Hepatic stellate cell (primary cell): ENCODE data around the gene CD101.

ENCODE experiments used
- DNase-seq: peaks from one replicate; pipeline ENCODE4 v3.0.0; 2011; ENCODE audit warnings: low spot score

The CD101 gene

DNA sequence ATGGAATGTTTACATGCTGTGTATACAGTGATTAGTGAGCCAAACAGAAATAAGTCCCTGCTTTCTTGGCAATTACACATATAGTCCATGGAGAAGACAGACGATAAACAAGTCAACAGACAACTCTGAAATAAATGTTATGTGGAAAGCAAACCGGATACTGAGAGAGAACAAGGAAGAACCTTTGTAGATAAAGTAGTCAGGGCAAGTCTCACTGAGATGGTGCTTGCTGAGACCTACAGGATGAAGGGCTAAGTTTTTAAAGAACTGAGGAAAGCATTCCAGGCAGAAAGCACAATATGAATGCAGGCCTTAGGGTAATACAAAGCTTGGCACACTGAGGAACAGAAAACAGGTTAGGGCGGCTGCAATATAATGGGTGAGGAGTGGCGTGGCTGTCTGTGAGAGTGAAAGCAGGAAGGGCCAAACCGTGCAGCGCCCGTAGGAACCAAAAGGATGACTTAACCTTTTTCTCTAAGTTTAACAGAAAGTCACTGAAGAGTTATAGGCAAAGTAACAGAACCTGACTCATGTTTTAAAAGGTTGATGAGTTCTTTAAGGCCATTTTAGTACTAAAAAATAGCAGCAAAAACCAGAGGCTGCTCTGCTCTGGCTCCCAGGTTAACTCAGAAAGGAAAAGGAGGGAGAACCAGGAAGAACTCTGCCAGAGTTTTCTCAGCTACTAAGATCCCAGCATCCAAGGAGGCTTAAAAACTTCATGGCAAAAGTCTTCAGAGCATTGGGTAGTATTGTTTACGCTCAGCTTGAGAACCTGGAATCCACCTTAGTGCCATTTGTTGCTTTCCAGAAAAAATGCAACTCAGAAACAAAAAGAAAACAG, 49.9 kb downstream of the CD101 start:
- DNase-seq = no peak

DNA sequence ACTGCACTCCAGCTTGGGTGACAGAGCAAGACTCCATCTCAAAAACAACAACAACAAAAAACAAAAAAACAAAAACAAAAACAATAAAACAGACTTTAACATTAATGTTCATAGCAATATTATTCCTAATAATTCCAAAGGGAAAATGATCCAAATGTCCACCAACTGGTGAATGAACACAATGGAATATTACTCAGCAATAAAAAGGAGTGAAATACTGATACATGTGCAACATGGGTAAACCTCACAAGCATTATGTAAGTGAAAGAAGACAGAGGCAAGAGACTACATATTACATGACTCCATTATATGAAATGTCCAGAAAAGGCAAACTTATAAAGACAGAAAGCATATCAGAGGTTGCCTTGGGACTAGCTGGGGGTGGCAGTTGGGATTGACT, 52.5 kb downstream of the CD101 start:
- DNase-seq = no peak

DNA sequence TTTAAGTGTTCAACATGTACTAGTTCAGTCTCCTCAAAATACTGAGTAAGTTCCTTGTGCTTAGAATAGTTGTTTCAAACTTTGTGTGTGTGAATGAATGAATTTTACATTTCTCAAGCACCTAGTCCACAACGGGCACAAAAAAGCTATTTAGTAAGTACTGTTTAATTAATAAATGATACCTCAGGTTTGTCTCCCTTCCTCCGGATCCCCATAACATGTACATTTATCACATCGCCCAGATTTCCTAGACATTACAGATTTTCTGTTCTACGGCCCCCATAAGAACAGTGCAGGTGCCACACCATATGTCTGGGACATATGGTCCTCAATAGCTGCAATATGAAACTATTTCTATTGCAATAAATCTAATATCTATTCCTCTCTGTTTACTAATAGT, 57.2 kb downstream of the CD101 start:
- no peak for DNase-seq

DNA sequence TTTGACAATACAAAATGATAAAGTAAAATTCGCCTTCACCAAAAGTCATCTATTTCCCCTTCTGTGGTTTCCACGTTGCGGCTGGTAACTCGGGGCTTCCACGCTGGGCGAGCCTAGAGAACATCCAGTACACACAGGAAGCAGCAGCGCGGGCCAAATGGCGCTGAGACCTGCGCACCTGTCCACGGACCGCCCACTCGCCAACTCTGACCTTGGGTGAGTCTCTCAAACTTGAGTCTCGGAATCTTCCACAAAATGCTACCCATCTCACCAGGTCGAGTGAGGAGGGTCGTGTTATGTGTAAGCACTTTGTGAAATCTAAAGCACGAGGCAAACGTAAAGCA, 57.7 kb downstream of the CD101 start:
- DNase-seq = peak; percentile 3

DNA sequence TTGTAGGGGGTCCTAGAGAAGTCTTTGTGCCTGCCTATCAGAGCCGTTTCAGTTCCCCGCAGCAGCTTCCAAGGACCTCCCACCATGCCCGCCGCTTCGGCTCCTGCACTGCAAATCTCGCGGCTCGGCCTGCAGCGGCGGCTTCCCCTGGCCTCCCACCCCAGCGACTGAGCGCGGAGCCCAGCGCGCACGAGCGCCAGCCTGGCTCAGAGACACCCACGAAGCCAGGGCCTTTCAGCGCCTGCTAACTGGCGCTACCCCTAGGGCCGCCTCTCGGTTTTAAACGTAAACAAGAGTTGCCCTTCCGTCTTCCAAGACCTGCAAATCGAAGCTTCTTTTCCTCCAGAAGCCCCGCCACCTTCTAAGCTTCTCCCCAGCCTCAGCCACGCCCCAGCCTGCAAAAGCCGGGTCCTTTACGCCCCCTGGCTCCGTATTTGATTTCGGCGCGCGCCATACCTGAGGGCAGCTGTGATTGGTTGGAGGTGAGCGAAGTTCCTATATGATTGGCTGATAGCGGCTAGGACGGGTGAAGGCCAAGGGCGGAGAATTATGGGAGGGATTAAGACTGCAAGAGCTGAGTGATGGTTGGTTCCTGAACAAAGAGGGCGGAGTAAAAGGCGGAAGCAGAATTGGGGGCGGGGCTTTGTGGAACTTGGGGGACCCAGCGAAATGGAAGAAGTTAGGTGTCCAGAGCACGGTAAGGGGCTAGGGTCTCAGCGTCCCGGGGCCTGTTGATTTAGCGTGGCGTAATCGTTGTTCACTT, 58.3 kb downstream of the CD101 start, which contains the start of gene TTF2:
Gene TTF2, plus strand, starts transcription at position 649 of the 763 bp plus-strand sequence. Its CDS starts 21 bp downstream, at position 670.
- peak; percentile 99 for DNase-seq

DNA sequence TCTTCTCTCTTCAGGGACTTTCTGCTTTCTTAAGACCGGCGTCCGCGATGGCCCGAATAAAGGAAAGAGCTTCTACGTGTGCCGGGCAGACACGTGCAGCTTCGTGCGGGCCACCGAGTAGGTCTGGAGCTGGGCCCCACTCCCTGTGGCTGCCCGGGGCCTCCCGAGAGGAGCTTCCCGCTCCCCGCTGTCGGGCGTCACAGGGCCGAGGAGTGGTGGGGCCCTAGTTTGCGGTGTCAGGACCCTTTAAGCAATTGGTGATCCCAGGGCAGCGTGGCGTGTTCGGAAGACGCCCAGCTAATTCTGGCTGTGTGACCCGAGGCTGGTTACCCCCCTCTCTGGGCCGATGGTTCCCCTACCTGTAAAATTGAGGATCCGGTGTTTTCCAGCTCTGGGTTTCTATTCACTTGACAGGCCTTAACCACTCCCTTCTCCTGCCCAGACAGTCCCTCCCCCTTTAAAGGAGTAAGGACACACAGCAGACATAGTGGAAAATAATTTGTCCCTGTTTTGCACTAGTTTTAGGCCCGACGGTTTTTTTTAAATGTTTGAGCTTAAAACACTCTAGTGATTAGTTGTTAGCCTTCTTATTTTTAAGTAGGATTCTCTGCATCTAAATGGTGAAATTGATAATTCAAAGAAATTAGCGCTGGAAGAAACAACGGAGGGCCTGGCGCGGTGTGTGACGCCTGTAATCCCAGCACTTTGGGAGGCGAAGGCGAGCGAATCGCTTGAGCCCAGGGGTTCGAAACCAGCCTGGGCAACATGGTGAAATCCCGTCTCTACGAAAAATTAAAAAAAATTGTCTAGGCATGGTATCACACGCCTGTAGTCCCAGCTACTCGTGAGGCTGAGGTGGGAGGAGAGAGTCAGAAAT, 59.1 kb downstream of the CD101 start:
- peak; percentile 71 for DNase-seq

DNA sequence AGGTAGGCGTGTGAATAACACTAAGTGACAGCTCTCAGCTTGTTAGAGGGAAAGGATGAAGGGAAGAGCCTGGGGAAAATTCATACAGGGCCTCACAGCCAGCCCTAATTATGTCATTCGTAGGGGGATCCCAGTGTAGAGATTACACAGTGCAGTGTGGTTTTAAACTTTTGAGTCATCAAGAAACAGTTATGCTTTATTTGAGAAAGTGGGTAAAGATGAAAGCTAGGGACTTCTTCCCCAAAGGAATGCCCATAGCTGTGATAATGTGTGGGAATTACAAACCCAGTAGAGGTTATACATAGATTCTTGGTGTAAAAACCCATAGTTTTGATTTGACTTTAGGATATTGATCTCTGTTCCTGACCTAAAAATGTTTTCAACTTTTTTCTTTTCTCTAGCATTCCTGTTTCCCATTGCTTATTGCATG, 60.4 kb downstream of the CD101 start:
- peak; percentile 78 for DNase-seq

DNA sequence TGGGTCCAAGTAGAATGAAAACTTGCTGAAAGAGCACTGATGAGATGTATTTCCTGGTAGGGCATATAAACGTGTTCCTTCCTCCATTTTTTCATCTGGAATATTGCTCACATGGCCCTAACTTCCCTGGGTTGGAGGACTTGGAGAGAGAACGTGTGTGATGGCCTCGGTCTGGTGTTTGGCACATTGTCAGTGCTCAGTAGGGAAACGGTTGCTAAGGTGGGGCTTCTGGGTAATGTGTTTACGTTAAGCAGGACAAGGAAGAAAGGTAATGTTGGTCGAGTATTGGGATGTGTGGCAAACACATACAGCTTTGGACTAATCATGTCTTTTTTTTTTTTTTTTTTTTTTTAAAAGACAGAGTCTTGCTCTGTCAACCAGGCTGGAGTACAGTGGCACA, 64.8 kb downstream of the CD101 start:
- no peak for DNase-seq

DNA sequence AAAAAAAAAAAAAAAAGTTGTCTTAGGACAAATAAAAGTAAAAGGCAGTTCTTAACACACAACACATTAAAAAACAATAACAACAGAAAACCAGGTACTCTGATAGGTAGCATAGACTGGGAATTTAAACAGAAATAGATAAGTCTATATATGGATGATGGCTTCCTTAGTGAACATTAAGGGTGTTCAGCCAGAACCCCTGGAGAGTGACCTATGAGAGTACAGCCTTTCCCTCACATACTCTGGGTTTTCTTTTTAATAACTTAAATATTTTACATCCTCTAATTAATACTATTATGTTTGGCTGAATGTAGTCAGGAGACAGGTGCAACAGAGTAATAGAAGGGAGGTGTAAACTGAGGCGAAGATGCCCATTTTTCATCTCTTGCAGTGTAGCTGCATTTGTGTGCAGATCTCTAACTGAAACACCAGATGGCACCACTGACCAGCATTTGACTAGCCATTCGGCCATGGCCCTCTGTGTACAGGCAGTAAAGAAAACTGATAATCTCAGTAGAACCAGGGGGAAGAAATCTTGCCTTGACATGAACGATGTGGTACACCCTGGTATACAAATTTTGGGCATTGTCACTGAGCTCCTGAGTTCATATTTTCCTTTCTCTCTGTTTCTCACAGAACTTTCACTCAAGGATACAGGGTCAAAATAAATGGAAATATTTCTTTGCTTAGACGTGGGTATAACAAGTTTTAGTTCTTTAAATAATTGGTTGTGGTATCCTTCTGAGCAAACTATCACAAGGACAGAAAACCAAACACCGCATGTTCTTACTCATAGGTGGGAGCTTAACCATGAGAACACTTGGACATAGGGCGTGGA, 66.2 kb downstream of the CD101 start:
- DNase-seq = peak; percentile 67

DNA sequence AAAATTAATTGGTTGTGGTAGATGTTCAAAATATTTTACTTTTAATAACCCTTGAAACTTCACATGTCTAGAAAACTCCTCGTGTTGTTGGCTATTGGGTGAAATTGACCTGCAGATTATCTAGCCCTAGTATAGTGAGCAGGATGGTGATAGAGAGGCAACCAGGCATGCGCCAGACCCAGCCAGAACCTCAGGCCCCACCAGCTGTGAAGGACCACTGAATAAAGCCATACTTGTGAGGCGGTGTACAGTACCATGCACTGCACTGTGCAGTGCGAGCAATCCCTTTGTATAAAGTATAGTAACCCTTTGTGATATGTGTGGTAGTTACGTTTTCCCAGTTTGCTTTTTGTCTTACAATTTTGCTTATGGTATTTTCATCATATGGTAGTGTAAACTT, 67.0 kb downstream of the CD101 start:
- DNase-seq = no peak

DNA sequence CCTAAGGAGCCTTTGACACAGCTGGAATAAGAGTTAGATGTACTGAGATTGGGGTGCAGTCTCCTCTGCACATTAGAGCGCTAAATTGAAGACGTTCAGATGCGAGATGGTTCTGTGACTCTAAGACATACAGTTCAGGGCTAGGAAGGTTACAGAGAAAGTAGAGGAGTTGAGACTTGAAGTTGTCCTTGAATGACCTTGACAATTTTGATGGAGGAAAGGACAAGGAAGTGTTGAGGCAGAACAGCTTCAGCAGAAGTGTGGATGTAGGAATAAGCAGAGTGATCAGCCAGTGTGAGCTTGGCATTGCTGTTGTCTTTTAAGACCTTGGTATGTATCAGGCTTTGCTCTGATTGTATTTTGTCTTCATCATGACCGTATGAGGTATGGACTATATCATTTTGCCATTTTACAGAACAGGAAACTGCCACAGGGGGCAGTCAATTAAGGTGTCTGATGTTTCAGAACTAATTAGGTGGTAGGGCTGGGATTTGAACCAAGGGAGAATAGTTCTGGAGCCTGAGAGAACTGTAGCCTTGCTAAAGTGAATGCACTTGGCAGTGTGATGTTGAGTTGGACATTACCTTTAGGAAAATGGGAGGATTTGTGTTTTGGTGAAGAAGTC, 67.8 kb downstream of the CD101 start:
- DNase-seq = no peak

DNA sequence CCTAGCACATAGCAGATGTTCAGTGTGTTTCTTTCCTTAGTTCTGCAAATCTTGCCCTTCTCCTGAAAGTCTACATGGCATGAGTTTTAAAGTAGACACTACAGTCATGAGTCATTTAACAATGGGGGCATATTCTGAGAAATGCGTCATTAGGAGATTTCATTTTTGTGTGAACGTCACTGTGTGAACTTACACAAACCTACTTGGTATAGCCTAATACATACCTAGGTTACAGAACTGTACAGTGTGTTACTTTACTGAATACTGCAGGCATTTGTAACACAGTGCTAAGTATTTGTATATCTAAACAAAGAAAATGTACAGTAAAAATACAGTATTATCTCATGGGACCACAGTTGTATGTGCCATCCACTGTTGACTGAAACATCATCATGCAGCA, 68.6 kb downstream of the CD101 start:
- DNase-seq = no peak

DNA sequence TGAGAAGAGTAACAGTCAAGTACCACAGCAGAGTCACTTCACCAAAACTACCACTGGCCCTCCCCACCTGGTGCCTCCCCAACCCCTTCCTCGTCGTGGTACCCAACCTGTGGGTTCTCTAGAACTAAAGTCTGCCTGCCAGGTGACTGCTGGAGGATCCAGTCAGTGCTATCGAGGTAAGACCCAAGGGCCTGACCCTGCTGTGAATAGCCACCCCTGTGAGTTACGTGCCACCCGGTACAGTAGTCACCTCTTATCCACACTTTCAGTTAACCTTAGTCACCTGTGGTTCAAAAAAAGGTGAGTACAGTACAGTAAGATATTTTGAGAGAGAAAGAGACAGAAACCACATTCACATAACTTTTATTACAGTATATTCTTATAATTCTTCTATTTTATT, 75.1 kb downstream of the CD101 start:
- no peak for DNase-seq

DNA sequence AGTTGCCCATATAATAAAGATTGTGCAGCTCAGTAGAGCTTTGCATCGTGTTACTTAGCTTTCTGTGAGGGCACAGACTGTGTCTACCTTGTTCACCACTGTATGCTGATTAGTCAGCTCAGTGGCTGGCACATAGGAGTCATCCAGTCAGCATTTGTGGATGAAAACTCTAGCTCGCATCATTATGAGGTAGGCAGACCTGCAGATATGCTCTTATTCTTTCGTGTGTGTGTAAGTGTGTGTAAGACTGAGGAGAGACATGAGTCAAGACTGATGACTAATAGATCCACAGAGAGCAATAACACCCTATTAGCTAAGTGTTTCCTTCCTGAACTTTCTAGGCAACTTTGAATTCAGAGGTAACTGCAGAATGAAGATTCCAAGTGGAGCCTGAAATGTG, 75.7 kb downstream of the CD101 start:
- DNase-seq = peak; percentile 29

DNA sequence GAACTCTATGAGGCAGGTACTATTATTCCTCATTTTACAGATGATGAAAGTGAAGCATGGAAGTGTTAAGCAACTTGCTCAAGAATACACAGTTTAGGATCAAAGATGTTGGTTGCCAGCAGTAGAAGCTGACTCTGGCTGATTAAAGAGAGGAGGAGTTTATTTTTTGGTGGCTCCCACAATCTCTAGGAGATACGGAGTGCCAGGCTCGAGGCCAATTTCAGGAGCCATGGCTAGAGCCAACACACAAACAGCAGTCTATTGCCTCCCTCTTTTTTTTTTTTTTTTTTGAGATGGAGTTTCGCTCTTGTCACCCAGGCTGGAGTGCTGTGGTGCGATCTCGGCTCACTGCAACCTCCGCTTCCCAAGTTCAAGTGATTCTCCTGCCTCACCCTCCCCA, 78.2 kb downstream of the CD101 start:
- DNase-seq = no peak

DNA sequence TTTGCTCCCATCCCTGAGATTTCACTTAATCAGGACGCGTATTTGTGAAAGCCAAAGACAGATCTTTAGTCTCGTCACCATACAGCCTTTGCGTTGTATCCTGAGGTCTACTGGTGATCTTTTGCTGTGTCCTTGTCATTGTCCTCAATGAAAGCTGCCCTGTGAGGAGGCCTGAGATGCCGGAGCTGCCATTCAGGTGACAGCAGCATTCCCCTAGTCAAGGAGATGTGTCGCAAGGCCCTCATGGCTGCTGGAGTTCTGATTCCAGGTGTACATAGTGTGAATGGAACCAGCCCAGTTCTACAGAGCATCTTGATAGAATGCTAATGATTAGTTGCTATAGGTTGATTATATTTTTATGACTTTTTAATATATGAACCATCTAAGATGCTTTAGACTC, 82.7 kb downstream of the CD101 start:
- no peak for DNase-seq
